Measurements from ENCODE around the gene CFAP100. TPM values are rescaled to one million over a fixed set of nuclear protein-coding genes. Genes with fewer than 3 reads are reported as not detected.

CFAP100 gene
- polyA plus RNA-seq, 1 experiment = not detected

GRCh38 chr3:126395846-126396513 is 1.3 kb downstream of the CFAP100 start:
- no peak for TF ChIP-seq CTCF (IDR thresholded peaks at IDR 0.05; ENCODE audit: low read depth, low read length)
- no peak for DNase-seq (ENCODE audit: low read depth, low spot score)
- Histone ChIP-seq H3K27me3 (ENCODE audit: control insufficient read depth, insufficient read depth, low read length) (peaks cover 40% of the 10 kb centered on the region), H3K4me3 (ENCODE audit: low read depth, low read length) (no peak overlapping the region), H3K9me3 (ENCODE audit: control insufficient read depth, insufficient read depth, low read length) (no peaks in the 10 kb centered on the region; the same call in 1 of the 2 replicates), H3K27ac (ENCODE audit: low read depth, low read length) (no peak overlapping the region)
- ChIA-PET CTCF (interaction anchor here (4.2 kb wide), 1 partner anchor 150 kb away, joined by 17 read pairs; no protein-coding TSS in a partner anchor), POLR2A (no interaction called here)

GRCh38 chr3:126396536-126396935 is 1.8 kb downstream of the CFAP100 start:
- no peak for TF ChIP-seq CTCF (IDR thresholded peaks at IDR 0.05; ENCODE audit: low read depth, low read length)
- CTCF ChIA-PET = interaction anchor here (0.5 to 4.2 kb wide), 2 partner anchors 150 to 1178 kb away, joined by 3 to 17 read pairs; no protein-coding TSS in a partner anchor
- no peaks in the 10 kb centered on the region; the same call in 1 of the 2 replicates for H3K9me3 ChIP-seq (ENCODE audit: control insufficient read depth, insufficient read depth, low read length)
- peaks cover 38% of the 10 kb centered on the region for H3K27me3 ChIP-seq (ENCODE audit: control insufficient read depth, insufficient read depth, low read length)
- H3K4me3 ChIP-seq (ENCODE audit: low read depth, low read length) = no peak overlapping the region
- POLR2A ChIA-PET = no interaction called here
- DNase-seq (ENCODE audit: low read depth, low spot score) = no peak
- no peak overlapping the region for H3K27ac ChIP-seq (ENCODE audit: low read depth, low read length)

GRCh38 chr3:126397610-126398422 is 3.1 kb downstream of the CFAP100 start:
- DNase-seq (ENCODE audit: low read depth, low spot score) = no peak
- Histone ChIP-seq H3K4me3 (ENCODE audit: low read depth, low read length) (no peak overlapping the region), H3K9me3 (ENCODE audit: control insufficient read depth, insufficient read depth, low read length) (no peaks in the 10 kb centered on the region; the same call in 1 of the 2 replicates), H3K27me3 (ENCODE audit: control insufficient read depth, insufficient read depth, low read length) (peaks cover 35% of the 10 kb centered on the region), H3K27ac (ENCODE audit: low read depth, low read length) (no peak overlapping the region)
- CTCF ChIA-PET = interaction anchor here (0.7 to 4.2 kb wide), 2 partner anchors 152 to 199 kb away, joined by 6 to 17 read pairs; no protein-coding TSS in a partner anchor
- no peak for TF ChIP-seq CTCF (IDR thresholded peaks at IDR 0.05; ENCODE audit: low read depth, low read length)
- POLR2A ChIA-PET = no interaction called here

- TF ChIP-seq CTCF (IDR thresholded peaks at IDR 0.05; ENCODE audit: low read depth, low read length) = no peak
- Histone ChIP-seq H3K27me3 (ENCODE audit: control insufficient read depth, insufficient read depth, low read length) (peaks cover 31% of the 10 kb centered on the region), H3K27ac (ENCODE audit: low read depth, low read length) (no peak overlapping the region), H3K9me3 (ENCODE audit: control insufficient read depth, insufficient read depth, low read length) (no peaks in the 10 kb centered on the region; the same call in 1 of the 2 replicates), H3K4me3 (ENCODE audit: low read depth, low read length) (no peak overlapping the region)
- no peak for DNase-seq (ENCODE audit: low read depth, low spot score)
- CTCF ChIA-PET = interaction anchor here (0.6 kb wide), 1 partner anchor 153 kb away, joined by 5 read pairs; no protein-coding TSS in a partner anchor
- POLR2A ChIA-PET = no interaction called here
Measured at GRCh38 chr3:126398423-126399350, 4.0 kb downstream of the CFAP100 start.

Data from AG04450 (cell line).